Gastroesophageal sphincter (tissue), 4 donors: ENCODE data around the gene TRIP11. TPM values are rescaled to one million over a fixed set of nuclear protein-coding genes. Genes with fewer than 3 reads are reported as not detected.

Experiments used
- ATAC-seq: fragments of 150-250 bp; one replicate; pipeline ENCODE4 v1.9.1; 2016; ENCODE audit warnings: mild to moderate bottlenecking, moderate library complexity
- H3K27ac ChIP-seq, 4 donors: fragments of 200-600 bp; sonication (generic) in 3 of 4; 1 replicate in 3 of 4; 2 replicates in 1 of 4; pipeline ENCODE4 v1.5.1; 2016 to 2019
- H3K27me3 ChIP-seq: fragments of 200-600 bp; sonication (generic); one replicate; pipeline ENCODE4 v1.5.1; 2019
- H3K36me3 ChIP-seq, 2 donors: fragments of 200-600 bp; sonication (generic); one replicate each; pipeline ENCODE4 v1.5.1; 2019; ENCODE audit warnings: control low read depth in 1 of 2
- H3K4me1 ChIP-seq, 3 donors: fragments of 200-600 bp; sonication (generic); 1 replicate in 2 of 3; 2 replicates in 1 of 3; pipeline ENCODE4 v1.5.1; 2016 to 2019; ENCODE audit warnings: control low read depth in 2 of 3
- H3K4me3 ChIP-seq, 2 donors: fragments of 200-600 bp; sonication (generic); one replicate each; pipeline ENCODE4 v1.5.1; 2019; ENCODE audit warnings: mild to moderate bottlenecking in 1 of 2, moderate library complexity in 1 of 2
- H3K9me3 ChIP-seq, 3 donors: fragments of 200-600 bp; sonication (generic); one replicate each; pipeline ENCODE4 v1.5.1; 2017 to 2019; ENCODE audit warnings: control low read depth in 2 of 3
- CTCF ChIP-seq, 4 experiments: fragments of 200-600 bp in 2 of 4; fragments of 450-650 bp in 2 of 4; sonication (generic) in 1 of 4; IDR thresholded peaks; one replicate each; pipeline ENCODE4 v1.5.1; 2017 to 2019; ENCODE audit warnings: antibody characterized with exemption in 4 of 4, mild to moderate bottlenecking in 2 of 4, moderate library complexity in 2 of 4
- EP300 ChIP-seq: sonication (generic); formaldehyde crosslinking; IDR thresholded peaks from one replicate; pipeline ENCODE4 v1.6.1; 2017; ENCODE audit warnings: antibody characterized with exemption, mild to moderate bottlenecking
- POLR2A ChIP-seq, 2 donors: fragments of 450-650 bp; IDR thresholded peaks; one replicate each; pipeline ENCODE4 v1.6.1; 2017; ENCODE audit warnings: antibody characterized with exemption in 2 of 2, mild to moderate bottlenecking in 2 of 2, moderate library complexity in 1 of 2
- POLR2AphosphoS5 ChIP-seq: sonication (generic); formaldehyde crosslinking; IDR thresholded peaks from one replicate; pipeline ENCODE4 v1.6.1; 2017; ENCODE audit warnings: antibody characterized with exemption
- WGBS, 2 donors: methylation state at CpG; one replicate each; pipeline ENCODE4 v1.1.5; 2018; ENCODE audit warnings: low coverage in 1 of 2; 5-methylcytosine and 5-hydroxymethylcytosine counted together
- total RNA-seq, 4 donors: library from RNA; depleted of rRNA; stranded (reverse); fragments of >200 nt; gene quantifications; one replicate each; pipeline ENCODE4 v1.1.0, GENCODE V29; 2016

Gene TRIP11
- total RNA-seq, 4 donors from 2014 or later, result 39.3 to 51.6 (median 41.8) TPM

DNA sequence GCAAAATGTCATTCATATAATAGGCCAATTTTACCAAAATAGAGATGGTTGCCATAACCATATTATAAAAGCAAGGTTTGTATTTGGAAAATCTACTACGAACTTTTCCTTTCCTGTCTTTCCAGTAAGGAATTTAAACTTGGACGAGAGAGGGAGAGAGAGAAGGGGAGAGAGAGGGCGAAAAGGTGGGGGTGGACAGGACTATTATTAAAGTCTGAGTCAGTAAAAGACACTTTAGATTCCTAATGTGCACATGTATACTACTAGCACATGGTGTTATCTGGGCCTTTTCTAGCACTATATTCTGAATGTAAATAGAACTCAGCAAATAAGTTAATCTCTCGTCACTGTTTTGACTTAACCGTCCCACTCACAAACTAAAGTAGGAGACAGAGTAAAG lies 62.0 kb downstream of the TRIP11 start:
- WGBS, 2 donors, result 33 to 43% methylated on average over 4 to 5 of the region's 5 CpGs
- Histone ChIP-seq H3K36me3 (peaks cover 0 to 39% of the 10 kb centered on the region in 2 donors), H3K4me1 (peaks cover 0 to 25% (median 0%) of the 10 kb centered on the region in 3 donors), H3K27me3 (no peaks in the 10 kb centered on the region), H3K27ac (no peak overlapping the region), H3K4me3 (no peak overlapping the region), H3K9me3 (no peaks in the 10 kb centered on the region)
- no peak for ATAC-seq
- TF ChIP-seq CTCF (IDR thresholded peaks at IDR 0.05) (no peak), EP300 (no peak), POLR2AphosphoS5 (no peak)

DNA sequence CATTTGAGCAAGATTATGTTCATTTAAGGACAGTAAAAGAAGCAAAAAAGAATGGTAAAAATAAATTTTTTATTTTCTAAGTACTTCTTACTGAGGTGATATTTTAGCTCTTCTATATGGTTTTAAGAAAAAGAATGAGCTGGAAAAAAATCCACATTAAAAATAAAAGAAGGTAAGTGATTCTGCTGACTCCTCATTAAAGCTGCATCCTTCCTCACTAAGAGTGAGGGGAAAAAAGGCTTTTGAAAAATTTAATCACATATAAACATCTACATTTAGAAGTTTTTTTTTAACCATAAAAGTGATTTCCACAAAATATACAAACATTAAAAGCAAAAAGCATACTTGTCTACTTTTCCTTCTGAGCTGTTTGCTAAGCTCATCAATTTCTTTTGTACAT lies 64.1 kb downstream of the TRIP11 start:
- Histone ChIP-seq H3K4me3 (no peak overlapping the region), H3K4me1 (peaks cover 0 to 25% (median 0%) of the 10 kb centered on the region in 3 donors), H3K9me3 (no peaks in the 10 kb centered on the region), H3K27me3 (no peaks in the 10 kb centered on the region), H3K36me3 (peaks cover 0 to 53% of the 10 kb centered on the region in 2 donors), H3K27ac (no peak overlapping the region)
- TF ChIP-seq POLR2A (IDR thresholded peaks at IDR 0.05) (no peak), POLR2AphosphoS5 (no peak), CTCF (IDR thresholded peaks at IDR 0.05) (no peak), EP300 (no peak)
- ATAC-seq, result no peak

- no peaks in the 10 kb centered on the region for H3K9me3 ChIP-seq
- TF ChIP-seq CTCF (IDR thresholded peaks at IDR 0.05) (no peak), POLR2AphosphoS5 (no peak), EP300 (no peak), POLR2A (IDR thresholded peaks at IDR 0.05) (no peak)
- no peak for ATAC-seq
- H3K4me1 ChIP-seq, result no peaks in the 10 kb centered on the region
- 75 to 100% methylated on average over 2 of the region's 2 CpGs for WGBS, 2 donors
- H3K27ac ChIP-seq, result no peak overlapping the region
- peaks cover 0 to 77% of the 10 kb centered on the region in 2 donors for H3K36me3 ChIP-seq
- no peaks in the 10 kb centered on the region for H3K27me3 ChIP-seq
- no peak overlapping the region for H3K4me3 ChIP-seq
Observed at GRCh38 chr14:91971188-91971778, 68.6 kb downstream of the TRIP11 start.

DNA sequence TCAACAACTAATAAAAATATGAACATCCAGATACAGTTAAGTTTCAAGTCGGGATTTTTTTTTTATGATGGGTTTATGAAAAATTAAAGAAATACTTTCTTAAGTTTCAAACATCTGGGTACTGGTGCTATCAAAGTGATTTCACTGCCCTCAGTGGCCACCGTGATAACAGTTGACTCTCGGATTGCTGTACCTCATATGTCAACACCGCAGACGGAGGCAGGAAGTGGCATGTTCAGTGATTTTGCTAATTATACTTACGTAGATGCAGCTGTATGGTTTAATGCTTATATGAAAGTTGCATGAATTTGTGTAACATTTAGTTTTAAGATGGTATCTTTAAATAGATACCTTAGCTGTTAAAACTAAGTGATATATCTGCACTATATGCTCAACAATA lies 71.6 kb downstream of the TRIP11 start:
- no peaks in the 10 kb centered on the region for H3K9me3 ChIP-seq
- TF ChIP-seq EP300 (no peak), POLR2A (IDR thresholded peaks at IDR 0.05) (no peak), POLR2AphosphoS5 (no peak), CTCF (IDR thresholded peaks at IDR 0.05) (no peak)
- H3K4me3 ChIP-seq, result no peak overlapping the region
- ATAC-seq, result no peak
- H3K4me1 ChIP-seq, result peaks cover 0 to 4% (median 0%) of the 10 kb centered on the region in 3 donors
- H3K27me3 ChIP-seq, result no peaks in the 10 kb centered on the region
- peaks cover 0 to 58% of the 10 kb centered on the region in 2 donors for H3K36me3 ChIP-seq
- no peak overlapping the region for H3K27ac ChIP-seq
- WGBS, 2 donors, result 81 to 89% methylated on average over 6 of the region's 6 CpGs

DNA sequence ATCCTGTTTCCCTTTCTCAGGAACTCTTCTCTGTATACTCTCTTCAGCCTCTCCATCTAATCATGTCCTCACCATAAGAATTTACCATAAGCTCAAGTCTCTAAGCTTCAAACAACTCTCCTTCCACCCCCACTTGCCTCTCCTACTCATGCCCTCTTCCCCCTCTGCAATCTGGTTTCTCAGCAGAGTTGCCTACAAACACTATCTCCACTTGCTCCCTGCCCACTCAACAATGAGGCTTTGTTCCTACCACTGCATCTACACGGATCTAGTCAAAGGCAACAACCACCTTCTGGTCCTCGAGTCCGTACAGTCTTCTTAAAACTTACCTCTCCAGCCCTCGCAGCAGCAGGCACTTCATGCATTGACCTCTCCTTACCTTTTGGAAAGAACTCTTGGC lies 75.1 kb downstream of the TRIP11 start:
- H3K4me3 ChIP-seq, result no peak overlapping the region
- WGBS, 2 donors, result 80 to 83% methylated on average over 4 of the region's 4 CpGs
- TF ChIP-seq POLR2A (IDR thresholded peaks at IDR 0.05), result no peak
- no peak for TF ChIP-seq CTCF (IDR thresholded peaks at IDR 0.05)
- TF ChIP-seq POLR2AphosphoS5, result no peak
- no peak for TF ChIP-seq EP300
- no peaks in the 10 kb centered on the region for H3K9me3 ChIP-seq
- peaks cover 0 to 22% of the 10 kb centered on the region in 2 donors for H3K36me3 ChIP-seq
- no peak overlapping the region for H3K27ac ChIP-seq
- no peak for ATAC-seq
- peaks cover 0 to 4% (median 0%) of the 10 kb centered on the region in 3 donors for H3K4me1 ChIP-seq
- H3K27me3 ChIP-seq, result no peaks in the 10 kb centered on the region
